ENCODE data around the gene ZNF462. TPM values are rescaled to one million over a fixed set of nuclear protein-coding genes. Genes with fewer than 3 reads are reported as not detected.
A peak's percentile ranks its signal among the peaks of the same experiment; 100 is the strongest.

ZNF462 gene
- polyA plus RNA-seq, 1 donor, result 12.4 TPM

GRCh38 chr9:106922026-106922425 is 59.1 kb downstream of the ZNF462 start:
- no peaks in the 10 kb centered on the region for H3K27me3 ChIP-seq (ENCODE audit: control insufficient read depth, insufficient read depth, low read length)
- peaks cover 36% of the 10 kb centered on the region for H3K36me3 ChIP-seq (ENCODE audit: control insufficient read depth, insufficient read depth, low read length)
- H3K4me3 ChIP-seq (ENCODE audit: low read length), result no peak overlapping the region
- 50% methylated on average over 1 of the region's 1 CpG for WGBS (ENCODE audit: insufficient coverage, low lambda C conversion rate)
- H3K4me1 ChIP-seq (ENCODE audit: control insufficient read depth, insufficient read depth, low read length), result peaks cover 38% of the 10 kb centered on the region
- H3K27ac ChIP-seq (ENCODE audit: low read length), result peak overlapping the region; percentile 97
- DNase-seq, result peak in 1 of 2 donors; percentile 54
- no peaks in the 10 kb centered on the region for H3K9me3 ChIP-seq (ENCODE audit: control insufficient read depth, low read depth, low read length)

GRCh38 chr9:106925392-106925791 is 62.4 kb downstream of the ZNF462 start:
- no peak for DNase-seq
- no CpG with 5 or more reads among the region's 7 CpGs for WGBS (ENCODE audit: insufficient coverage, low lambda C conversion rate)

GRCh38 chr9:106927916-106928315 is 65.0 kb downstream of the ZNF462 start:
- Histone ChIP-seq H3K27ac (ENCODE audit: low read length) (no peak overlapping the region), H3K9me3 (ENCODE audit: control insufficient read depth, low read depth, low read length) (no peaks in the 10 kb centered on the region), H3K27me3 (ENCODE audit: control insufficient read depth, insufficient read depth, low read length) (no peaks in the 10 kb centered on the region), H3K4me3 (ENCODE audit: low read length) (no peak overlapping the region), H3K4me1 (ENCODE audit: control insufficient read depth, insufficient read depth, low read length) (peaks cover 28% of the 10 kb centered on the region), H3K36me3 (ENCODE audit: control insufficient read depth, insufficient read depth, low read length) (peaks cover 80% of the 10 kb centered on the region)
- no CpG with 5 or more reads among the region's 5 CpGs for WGBS (ENCODE audit: insufficient coverage, low lambda C conversion rate)
- no peak for DNase-seq

More at GRCh38 chr9:106925392-106925791, 62.4 kb downstream of the ZNF462 start:
- Histone ChIP-seq H3K4me1 (ENCODE audit: control insufficient read depth, insufficient read depth, low read length) (peaks cover 31% of the 10 kb centered on the region), H3K27ac (ENCODE audit: low read length) (no peak overlapping the region), H3K27me3 (ENCODE audit: control insufficient read depth, insufficient read depth, low read length) (no peaks in the 10 kb centered on the region), H3K4me3 (ENCODE audit: low read length) (no peak overlapping the region), H3K36me3 (ENCODE audit: control insufficient read depth, insufficient read depth, low read length) (peaks cover 64% of the 10 kb centered on the region), H3K9me3 (ENCODE audit: control insufficient read depth, low read depth, low read length) (no peaks in the 10 kb centered on the region)

- Histone ChIP-seq H3K27ac (ENCODE audit: low read length) (no peak overlapping the region), H3K36me3 (ENCODE audit: control insufficient read depth, insufficient read depth, low read length) (peaks cover 80% of the 10 kb centered on the region), H3K27me3 (ENCODE audit: control insufficient read depth, insufficient read depth, low read length) (no peaks in the 10 kb centered on the region), H3K9me3 (ENCODE audit: control insufficient read depth, low read depth, low read length) (no peaks in the 10 kb centered on the region), H3K4me1 (ENCODE audit: control insufficient read depth, insufficient read depth, low read length) (peaks cover 23% of the 10 kb centered on the region), H3K4me3 (ENCODE audit: low read length) (no peak overlapping the region)
- no peak for DNase-seq
- WGBS (ENCODE audit: insufficient coverage, low lambda C conversion rate), result no CpG with 5 or more reads among the region's 18 CpGs
These were observed 65.4 kb downstream of the ZNF462 start for GRCh38 chr9:106928350-106928749.

- WGBS (ENCODE audit: insufficient coverage, low lambda C conversion rate), result 80% methylated on average over 1 of the region's 11 CpGs
- no peaks in the 10 kb centered on the region for H3K27me3 ChIP-seq (ENCODE audit: control insufficient read depth, insufficient read depth, low read length)
- peak in 1 of 2 donors; percentile 20 for DNase-seq
- H3K4me3 ChIP-seq (ENCODE audit: low read length), result no peak overlapping the region
- H3K9me3 ChIP-seq (ENCODE audit: control insufficient read depth, low read depth, low read length), result no peaks in the 10 kb centered on the region
- peaks cover 72% of the 10 kb centered on the region for H3K36me3 ChIP-seq (ENCODE audit: control insufficient read depth, insufficient read depth, low read length)
- H3K27ac ChIP-seq (ENCODE audit: low read length), result no peak overlapping the region
- peaks cover 22% of the 10 kb centered on the region for H3K4me1 ChIP-seq (ENCODE audit: control insufficient read depth, insufficient read depth, low read length)
These were observed 66.7 kb downstream of the ZNF462 start for GRCh38 chr9:106929471-106930177.

GRCh38 chr9:106930477-106930876 is 67.5 kb downstream of the ZNF462 start:
- Histone ChIP-seq H3K9me3 (ENCODE audit: control insufficient read depth, low read depth, low read length) (no peaks in the 10 kb centered on the region), H3K27me3 (ENCODE audit: control insufficient read depth, insufficient read depth, low read length) (no peaks in the 10 kb centered on the region), H3K4me3 (ENCODE audit: low read length) (no peak overlapping the region), H3K27ac (ENCODE audit: low read length) (no peak overlapping the region), H3K36me3 (ENCODE audit: control insufficient read depth, insufficient read depth, low read length) (peaks cover 67% of the 10 kb centered on the region), H3K4me1 (ENCODE audit: control insufficient read depth, insufficient read depth, low read length) (peaks cover 22% of the 10 kb centered on the region)
- DNase-seq, result peak; percentile 62 to 76
- WGBS (ENCODE audit: insufficient coverage, low lambda C conversion rate), result 33% methylated on average over 1 of the region's 8 CpGs

GRCh38 chr9:106931466-106931865 is 68.5 kb downstream of the ZNF462 start:
- Histone ChIP-seq H3K27me3 (ENCODE audit: control insufficient read depth, insufficient read depth, low read length) (no peaks in the 10 kb centered on the region), H3K36me3 (ENCODE audit: control insufficient read depth, insufficient read depth, low read length) (peaks cover 65% of the 10 kb centered on the region), H3K4me1 (ENCODE audit: control insufficient read depth, insufficient read depth, low read length) (peaks cover 22% of the 10 kb centered on the region), H3K4me3 (ENCODE audit: low read length) (no peak overlapping the region), H3K9me3 (ENCODE audit: control insufficient read depth, low read depth, low read length) (no peaks in the 10 kb centered on the region), H3K27ac (ENCODE audit: low read length) (peak overlapping the region; percentile 66)
- DNase-seq, result peak; percentile 81 to 89
- 29% methylated on average over 1 of the region's 4 CpGs for WGBS (ENCODE audit: insufficient coverage, low lambda C conversion rate)

GRCh38 chr9:106932178-106932577 is 69.2 kb downstream of the ZNF462 start:
- H3K27ac ChIP-seq (ENCODE audit: low read length), result peak overlapping the region; percentile 66
- no peaks in the 10 kb centered on the region for H3K27me3 ChIP-seq (ENCODE audit: control insufficient read depth, insufficient read depth, low read length)
- WGBS (ENCODE audit: insufficient coverage, low lambda C conversion rate), result no CpG with 5 or more reads among the region's 10 CpGs
- DNase-seq, result no peak
- peaks cover 22% of the 10 kb centered on the region for H3K4me1 ChIP-seq (ENCODE audit: control insufficient read depth, insufficient read depth, low read length)
- H3K9me3 ChIP-seq (ENCODE audit: control insufficient read depth, low read depth, low read length), result no peaks in the 10 kb centered on the region
- H3K36me3 ChIP-seq (ENCODE audit: control insufficient read depth, insufficient read depth, low read length), result peaks cover 64% of the 10 kb centered on the region
- no peak overlapping the region for H3K4me3 ChIP-seq (ENCODE audit: low read length)

GRCh38 chr9:106932675-106933074 is 69.7 kb downstream of the ZNF462 start:
- Histone ChIP-seq H3K4me1 (ENCODE audit: control insufficient read depth, insufficient read depth, low read length) (peaks cover 22% of the 10 kb centered on the region), H3K27ac (ENCODE audit: low read length) (no peak overlapping the region), H3K36me3 (ENCODE audit: control insufficient read depth, insufficient read depth, low read length) (peaks cover 59% of the 10 kb centered on the region), H3K4me3 (ENCODE audit: low read length) (no peak overlapping the region), H3K9me3 (ENCODE audit: control insufficient read depth, low read depth, low read length) (no peaks in the 10 kb centered on the region), H3K27me3 (ENCODE audit: control insufficient read depth, insufficient read depth, low read length) (no peaks in the 10 kb centered on the region)
- DNase-seq, result no peak
- 86% methylated on average over 1 of the region's 3 CpGs for WGBS (ENCODE audit: insufficient coverage, low lambda C conversion rate)

- peaks cover 22% of the 10 kb centered on the region for H3K4me1 ChIP-seq (ENCODE audit: control insufficient read depth, insufficient read depth, low read length)
- no peak for DNase-seq
- H3K27ac ChIP-seq (ENCODE audit: low read length), result no peak overlapping the region
- H3K36me3 ChIP-seq (ENCODE audit: control insufficient read depth, insufficient read depth, low read length), result peaks cover 54% of the 10 kb centered on the region
- no peaks in the 10 kb centered on the region for H3K9me3 ChIP-seq (ENCODE audit: control insufficient read depth, low read depth, low read length)
- 100% methylated on average over 2 of the region's 2 CpGs for WGBS (ENCODE audit: insufficient coverage, low lambda C conversion rate)
- H3K4me3 ChIP-seq (ENCODE audit: low read length), result no peak overlapping the region
- no peaks in the 10 kb centered on the region for H3K27me3 ChIP-seq (ENCODE audit: control insufficient read depth, insufficient read depth, low read length)
These were observed 70.5 kb downstream of the ZNF462 start for GRCh38 chr9:106933470-106933869.

Data from large intestine (tissue), 3 donors.